NCI-H2227 treated with DMSO at 0.1 percent for 48 hours (cell line): ENCODE measurements around the gene IQSEC2.
A peak's percentile ranks its signal among the peaks of the same experiment; 100 is the strongest.

ENCODE experiments used
- DNase-seq: peaks from one replicate; lab custom pipeline; 2025; lab: John Stamatoyannopoulos, UW

The IQSEC2 gene

DNA sequence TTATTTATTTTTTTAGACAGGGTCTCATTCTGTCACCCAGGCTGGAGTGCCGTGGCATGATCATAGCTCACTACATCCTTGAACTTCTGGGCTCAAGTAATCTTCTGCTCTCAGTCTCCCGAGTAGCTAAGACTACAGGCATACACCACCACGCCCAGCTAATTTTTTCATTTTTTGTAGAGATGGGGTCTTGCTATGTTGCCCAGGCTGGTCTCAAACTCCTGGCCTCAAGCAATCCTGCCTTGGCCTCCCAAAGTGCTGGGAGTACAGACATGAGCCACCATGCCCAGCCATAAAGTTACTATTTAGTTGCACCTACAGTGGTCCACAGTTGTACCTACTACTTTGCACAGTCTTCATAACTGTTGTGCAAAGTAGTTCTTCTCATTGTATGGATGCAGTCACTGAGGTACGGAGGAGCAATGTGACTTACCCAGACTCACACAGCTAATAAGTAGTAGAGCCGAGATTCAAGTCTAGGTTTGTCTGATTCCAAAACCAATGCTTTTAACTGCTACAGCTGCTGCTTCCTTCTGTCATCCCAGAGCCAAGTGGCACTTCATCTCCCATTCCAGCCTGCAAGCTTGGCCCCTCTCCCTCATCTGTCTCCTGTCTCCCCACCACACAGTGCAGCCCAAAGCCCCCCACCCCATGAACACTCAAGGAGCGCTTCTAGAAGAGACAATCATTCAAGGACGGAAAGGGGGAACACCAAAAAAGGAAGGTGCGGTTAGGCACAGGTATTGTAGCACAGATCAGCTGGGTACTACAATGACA, 24.0 kb upstream of the IQSEC2 start:
- DNase-seq, result no peak

DNA sequence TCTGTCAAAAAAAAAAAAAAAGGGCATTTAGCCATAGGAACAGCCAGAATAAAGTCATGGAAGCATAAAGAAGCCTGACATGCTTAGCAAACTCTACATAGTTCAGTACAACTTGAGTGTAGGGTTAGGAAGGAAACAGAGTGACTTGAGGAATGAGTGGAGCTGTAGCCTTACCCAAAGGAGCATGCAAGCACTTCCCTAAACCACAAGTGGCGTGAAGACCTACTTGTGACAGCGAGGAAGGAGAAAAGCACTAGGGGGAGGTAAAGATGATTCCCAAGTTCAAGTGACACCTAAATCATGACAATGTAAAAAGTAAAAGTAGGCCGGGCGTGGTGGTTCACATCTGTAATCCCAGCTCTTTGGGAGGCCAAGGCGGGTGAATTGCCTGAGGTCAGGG, 21.8 kb upstream of the IQSEC2 start:
- DNase-seq, result no peak

DNA sequence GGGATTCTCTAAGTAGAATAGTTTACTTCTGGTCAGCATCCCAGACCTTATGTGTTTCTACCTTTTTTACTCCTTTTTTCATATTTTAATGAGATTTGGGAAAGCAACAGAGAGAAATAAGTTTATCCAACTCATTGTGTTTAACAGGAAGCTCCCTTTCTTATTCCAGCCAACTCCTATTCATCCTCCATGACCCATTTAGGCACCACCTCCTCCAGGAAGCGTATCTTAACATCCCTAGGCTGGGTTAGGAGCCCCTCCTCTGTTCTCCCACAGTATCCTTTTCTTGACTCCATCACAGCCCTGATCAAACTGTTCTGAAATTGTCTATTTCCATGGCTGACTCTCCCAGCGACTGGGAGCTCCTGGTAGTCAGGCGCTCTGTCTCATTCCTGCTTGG, 18.8 kb upstream of the IQSEC2 start:
- DNase-seq, result no peak

DNA sequence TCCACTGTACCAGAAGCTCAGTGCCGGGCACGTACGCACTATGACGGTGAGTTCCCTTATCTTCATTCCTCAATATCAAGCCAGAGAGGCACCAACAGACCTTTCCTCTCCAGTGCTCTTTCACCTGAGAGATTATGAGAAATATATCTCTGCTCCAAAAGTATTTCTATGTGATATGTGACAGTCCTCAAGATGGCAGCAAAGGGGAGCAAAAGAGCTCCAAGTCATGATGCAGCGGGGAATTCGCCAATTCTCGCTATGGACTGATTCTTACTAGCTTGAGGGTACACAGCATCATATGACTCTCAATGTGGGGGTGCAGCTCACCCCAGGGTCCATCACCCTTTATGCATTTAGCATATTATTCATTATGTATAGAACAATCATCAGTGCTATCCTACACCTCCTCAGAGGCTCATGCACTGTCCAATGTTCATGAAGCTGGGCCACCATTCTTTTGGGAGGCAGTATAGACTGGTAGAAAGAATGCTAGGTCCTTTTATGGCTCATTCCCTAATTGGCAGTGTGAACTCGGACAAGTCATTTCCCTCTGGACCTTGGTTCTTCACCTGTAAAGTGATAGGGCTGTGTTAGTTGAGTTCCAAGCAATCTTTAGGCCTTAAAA, 12.8 kb upstream of the IQSEC2 start:
- no peak for DNase-seq

DNA sequence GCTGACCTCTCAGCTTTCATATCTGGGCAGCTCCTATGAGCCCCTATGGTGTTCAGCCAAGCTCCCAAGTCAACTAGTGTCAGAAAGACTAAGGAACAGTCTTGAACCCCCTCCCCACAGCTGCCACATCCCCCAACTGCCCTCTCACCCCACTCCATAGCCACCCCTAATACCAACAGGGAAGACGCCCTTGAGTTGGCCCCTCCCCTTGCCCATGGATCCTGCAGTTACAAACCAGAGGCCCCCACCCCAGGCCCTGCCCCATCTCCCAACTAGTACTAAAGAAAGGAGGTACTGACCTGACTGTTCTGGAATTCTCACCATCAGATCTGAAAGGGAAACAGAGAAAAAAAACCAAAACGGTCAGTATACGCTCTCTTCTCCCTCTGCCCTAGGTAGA, 10.2 kb upstream of the IQSEC2 start:
- no peak for DNase-seq

DNA sequence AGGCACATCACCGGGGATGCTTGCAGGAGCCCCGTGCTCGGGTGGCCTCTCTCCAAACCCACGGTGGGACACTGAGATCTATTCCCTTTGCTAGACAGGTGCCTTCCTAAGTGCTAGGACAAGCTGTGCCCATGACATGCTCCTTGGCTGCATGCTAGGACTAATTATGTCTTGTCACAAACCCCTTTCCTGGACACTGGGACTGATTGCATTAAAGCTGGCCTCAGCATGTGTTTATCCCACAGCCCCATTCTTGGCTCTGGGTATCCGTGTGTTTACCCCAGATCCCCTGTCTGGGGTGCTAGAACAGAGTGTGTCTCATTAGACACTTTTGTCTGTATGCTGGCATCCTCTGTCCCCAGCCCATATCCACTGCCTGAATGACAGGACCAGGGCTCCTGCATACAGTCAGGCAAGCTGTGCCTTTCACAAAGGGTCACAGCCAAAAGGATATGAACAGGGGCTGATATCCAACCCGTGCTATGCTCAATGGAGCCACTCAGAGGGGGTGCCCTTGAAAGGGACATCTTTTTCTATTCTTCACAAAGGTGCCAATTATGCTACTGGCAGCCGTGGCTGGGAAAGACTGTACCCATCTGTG, 9.2 kb upstream of the IQSEC2 start:
- DNase-seq, result peak; percentile 37

DNA sequence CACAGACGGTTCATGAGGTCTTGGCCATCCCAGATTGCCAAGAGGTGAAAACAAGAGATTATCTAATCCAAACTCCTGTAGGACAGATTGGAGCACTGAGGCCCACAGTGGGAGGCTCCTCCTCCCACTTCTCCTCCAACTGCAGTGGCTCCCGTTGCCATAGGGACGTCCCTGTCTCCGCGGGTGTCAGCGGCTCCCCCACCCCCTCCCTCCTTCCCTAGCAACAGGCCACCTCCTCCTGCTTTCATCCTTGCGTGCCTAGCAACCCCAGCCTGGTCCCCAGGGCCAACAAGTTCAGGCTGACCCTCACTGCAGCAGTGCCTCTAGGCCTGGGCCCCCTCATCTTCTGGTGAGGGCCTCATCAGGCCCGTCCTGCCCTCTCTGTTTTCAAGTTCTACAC, 6.8 kb upstream of the IQSEC2 start:
- peak; percentile 47 for DNase-seq

DNA sequence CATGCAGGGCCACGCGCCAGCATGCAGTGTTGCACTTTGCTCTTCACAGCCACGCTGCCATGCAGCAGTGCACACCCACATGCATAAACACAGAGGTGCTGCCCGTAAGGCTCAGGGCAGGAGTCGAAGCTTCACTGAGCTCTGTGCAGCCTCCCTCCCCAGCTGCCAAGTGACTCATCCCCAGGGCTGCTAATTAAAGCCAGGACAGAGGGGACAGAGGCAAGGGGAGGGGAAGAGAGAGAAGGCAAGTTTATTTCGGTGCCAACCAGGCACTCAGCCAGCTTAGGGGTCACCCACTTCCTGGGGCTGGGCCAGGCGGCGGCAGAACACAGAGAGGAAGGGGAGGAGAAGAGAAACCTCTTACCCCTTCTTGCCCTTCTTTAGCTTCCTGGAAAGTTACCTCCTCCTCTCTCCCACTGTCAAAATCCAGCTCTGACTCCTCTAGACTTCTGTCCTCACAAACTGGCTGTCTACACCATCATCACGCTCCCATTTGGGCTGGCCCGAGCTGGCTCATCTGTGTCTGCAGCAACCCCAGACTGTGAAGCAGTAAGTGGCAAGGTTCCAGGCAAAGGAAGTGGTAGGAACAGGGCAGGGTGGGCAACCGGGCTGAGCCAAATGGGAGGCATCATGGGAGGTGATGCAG, 6.2 kb upstream of the IQSEC2 start:
- peak; percentile 52 for DNase-seq

DNA sequence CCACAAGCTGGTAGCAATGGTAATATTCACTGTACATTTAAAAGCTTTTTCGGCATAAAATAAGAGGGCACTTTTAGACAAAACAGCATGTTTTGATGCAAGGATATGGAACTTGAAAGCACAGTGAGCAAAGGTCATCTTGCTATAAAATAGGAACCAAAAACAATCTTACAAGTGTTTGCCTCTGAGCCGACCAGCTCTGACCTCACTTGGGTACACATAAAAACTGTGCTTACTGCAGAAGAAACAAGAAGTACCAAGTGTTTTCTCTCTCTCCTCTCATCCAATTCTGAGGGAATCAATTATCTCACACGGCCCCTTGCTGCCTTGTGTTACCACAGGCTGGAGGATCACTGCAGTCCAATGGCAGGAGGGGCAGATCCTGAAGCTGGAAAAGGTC, 4.8 kb upstream of the IQSEC2 start:
- DNase-seq, result peak; percentile 47

DNA sequence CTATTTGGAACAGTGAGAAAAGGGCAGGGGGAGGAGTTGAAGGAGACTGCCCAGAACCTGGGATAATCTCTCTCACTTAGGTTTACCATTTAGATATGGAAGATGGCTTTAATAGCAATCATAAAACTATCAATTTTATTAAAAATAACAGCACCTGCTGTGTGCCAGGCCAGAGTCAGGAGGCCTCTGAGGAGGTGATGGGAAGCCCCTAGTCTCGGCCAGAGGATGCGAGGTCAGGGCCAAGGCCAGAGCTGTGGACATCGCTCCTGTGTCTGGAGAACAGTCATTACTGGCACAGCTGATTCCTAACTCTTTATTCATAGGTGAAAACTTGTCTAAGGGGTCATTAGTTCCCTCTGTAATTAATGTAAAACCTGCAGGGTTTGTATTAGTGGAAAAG, 4.2 kb upstream of the IQSEC2 start:
- no peak for DNase-seq

DNA sequence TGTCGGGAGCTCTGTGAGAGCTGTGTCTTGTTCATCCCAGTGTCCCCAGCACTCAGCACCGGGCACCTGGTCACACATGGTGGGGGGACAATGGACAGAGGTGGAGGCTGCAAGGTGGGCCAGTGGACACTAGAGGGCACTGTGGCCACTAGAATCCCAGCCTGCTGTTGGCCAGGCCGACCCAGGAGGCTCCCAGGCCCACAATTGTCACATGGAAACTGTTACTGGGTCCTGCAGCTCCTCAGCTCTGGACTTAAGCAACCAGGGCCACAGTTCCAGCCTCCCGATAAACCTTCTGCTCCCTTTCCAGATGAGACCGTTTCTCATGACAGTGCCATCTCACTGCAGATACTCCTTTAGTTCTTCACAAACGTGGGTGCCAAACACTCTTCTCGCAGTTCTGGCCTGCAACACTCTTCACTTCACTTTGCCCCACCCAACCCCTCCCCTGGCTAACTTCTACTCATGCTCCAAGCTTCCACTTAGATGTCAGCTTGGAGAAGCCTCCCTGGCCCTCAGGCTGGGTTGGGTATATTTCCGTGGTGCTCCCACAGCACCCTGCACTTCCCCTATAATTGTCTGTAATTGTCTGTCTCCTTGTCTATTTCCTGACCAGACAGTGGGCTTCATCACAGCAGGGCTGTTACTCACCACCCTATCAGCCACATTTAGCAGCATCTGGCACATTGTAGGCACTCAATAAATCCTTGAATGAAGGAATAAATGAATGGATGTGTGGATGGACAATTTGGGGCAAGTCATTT, 3.5 kb upstream of the IQSEC2 start:
- peak; percentile 75 for DNase-seq

DNA sequence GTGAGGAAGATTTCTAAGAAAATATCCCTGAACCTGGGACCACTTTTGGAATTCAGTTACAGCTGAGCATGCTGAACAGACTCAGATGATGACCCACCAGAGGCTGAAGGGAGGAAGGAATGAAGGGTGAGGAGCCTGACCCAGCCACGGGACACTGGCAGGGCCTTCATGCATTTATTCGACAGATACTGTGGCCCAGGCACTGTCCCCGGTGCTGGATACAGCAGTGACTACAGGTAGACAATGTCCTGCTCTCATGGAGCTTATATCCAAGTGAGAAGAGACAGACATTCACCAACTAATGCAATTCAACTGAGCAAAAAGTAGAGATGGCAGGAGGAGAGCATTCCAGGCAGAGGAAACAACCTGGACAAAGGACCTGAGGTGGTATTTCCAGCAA, 2.2 kb upstream of the IQSEC2 start:
- no peak for DNase-seq

DNA sequence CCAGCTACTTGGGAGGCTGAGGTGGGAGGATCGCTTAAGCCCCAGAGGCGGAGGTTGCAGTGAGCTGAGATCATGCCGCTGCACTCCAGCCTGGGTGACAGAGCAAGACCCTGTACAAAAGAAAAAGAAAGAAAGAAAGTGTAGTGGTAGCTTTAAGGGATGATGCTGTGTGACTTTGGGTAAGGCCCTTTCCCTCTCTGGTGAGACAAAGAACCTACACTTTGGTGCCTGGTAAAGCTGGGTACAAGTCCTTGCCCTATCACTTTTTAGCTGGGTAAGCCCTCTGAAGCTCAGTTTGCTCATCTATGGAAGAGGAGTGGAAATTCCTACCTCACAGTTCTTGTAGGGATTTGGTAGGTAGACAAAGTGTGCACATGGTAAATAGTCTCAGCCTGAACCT, 1.7 kb upstream of the IQSEC2 start:
- no peak for DNase-seq

DNA sequence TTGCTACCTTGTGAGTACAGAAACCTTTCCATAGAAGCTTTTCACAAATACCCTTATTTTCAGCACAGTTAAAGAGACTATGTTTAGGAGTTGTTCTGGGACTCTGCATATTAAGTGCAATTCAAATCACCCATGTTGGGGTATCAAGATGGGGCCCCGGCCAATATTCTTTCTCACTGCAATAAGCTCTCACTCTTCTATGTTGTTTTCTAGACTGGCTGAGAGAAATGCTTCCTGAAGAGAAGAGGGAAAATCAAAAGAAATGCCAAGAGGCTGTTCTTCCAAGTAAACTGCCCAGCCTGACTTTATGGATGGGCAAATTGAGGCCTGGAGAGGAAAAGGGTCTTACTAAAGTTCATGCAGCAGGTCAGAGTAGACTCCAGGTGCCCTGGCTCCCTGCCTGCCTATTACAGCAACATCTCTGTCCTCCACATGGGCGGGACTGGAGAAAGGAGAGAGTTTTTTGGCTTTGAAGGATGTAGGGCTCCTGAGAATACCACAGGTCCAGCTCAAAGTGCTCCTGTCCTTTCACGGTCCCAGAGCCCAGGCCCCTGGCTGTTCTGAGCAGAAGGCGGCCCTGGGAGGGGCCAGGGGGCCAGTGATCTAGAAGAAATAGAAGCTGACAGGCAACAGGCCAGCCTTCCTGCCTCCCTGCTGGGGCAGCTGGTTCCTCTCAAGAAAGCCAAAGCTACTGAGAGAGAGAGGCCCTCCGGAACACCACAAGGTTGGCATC, 745 bp upstream of the IQSEC2 start:
- no peak for DNase-seq

DNA sequence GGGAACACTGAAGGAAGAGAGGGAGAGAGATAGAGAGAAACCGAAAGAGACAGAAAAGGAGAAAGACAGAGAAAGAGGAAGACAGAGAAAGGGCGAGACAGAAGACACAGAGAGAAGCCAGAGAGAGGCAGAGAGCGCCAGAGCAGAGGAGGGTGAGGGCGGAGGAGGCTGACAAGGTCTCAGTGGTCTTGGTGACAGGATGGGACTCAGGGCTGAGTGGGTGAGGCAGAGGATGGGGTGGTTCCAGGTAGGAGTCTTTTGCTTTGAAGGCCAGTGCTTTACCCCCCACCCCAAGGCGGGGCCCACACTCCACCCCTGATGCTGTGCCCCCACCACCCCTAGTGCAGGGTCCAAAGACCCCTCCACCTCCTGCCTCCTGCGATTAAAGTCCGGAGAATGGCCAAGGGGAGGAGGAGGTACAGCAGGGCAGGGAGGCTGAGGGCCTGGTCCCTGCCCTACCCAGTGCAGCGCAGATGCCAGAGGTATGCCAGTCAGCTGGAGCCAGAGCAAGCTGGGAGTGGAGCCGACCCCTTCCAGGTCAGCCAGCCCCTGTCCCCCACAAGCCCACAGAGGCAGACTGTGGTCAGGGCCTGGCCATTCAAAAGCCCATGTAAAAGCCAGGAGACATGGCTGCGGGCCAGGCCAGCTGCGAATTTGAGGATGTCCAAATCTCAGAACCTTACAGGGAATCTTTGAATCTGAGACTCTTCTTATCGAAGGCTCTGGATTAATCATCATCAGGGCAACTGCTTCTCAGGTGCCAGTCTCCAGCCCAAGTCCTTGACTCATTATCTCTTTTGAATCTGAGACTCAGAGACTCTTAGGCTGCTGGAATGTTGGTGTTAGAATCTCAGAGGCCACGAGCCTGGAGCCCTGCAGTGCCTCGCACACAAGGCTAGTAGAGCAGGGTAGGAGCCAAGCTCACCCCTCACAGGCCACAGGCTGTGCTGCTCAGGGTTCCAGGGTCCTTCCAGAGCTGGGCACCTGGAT, 758 bp downstream of the IQSEC2 start:
- DNase-seq, result no peak

DNA sequence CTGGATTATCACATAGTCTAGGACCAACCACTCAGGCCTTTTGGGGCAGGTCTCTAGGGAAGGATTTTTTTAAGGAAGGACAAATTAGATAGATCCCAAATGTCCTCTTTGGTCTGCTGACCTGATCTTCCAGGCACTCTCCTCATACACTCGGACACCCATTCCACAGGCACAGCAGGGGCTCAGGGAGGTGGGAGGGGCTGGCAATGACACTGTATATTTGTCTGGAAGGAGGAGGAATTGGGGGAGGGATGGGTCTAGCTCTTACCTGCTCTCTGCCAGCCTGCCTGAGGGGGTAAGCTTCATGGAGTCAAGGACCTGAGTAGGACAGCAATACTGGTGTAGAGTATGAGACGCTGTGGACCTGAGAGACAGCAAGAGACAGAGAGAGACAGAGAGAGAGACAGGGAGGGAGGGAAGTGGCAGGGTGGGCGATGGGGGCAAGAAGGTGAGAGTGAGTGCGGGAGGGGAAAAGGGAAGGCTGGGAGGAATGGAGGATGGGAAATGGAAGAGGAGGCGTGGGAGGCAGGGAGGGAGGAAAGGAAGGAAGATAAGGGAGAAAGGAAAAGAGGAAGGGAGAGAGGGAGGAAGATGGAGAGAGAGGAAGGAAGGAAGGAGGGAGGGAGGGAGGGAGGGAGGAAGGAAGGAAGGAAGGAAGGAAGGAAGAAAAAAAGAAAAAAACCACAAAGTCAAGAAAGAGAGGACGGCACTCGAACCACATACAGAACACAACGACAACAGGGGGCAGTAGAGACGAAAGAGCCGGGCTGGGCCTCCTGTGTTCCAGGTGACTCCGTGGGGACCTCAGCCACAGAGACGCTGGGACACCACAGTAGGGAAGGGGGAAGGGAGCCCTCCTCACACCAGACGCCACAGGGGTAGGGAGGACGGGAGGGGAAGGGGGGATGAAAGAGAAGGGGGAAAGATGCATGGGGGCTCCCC, 1.8 kb downstream of the IQSEC2 start:
- no peak for DNase-seq

DNA sequence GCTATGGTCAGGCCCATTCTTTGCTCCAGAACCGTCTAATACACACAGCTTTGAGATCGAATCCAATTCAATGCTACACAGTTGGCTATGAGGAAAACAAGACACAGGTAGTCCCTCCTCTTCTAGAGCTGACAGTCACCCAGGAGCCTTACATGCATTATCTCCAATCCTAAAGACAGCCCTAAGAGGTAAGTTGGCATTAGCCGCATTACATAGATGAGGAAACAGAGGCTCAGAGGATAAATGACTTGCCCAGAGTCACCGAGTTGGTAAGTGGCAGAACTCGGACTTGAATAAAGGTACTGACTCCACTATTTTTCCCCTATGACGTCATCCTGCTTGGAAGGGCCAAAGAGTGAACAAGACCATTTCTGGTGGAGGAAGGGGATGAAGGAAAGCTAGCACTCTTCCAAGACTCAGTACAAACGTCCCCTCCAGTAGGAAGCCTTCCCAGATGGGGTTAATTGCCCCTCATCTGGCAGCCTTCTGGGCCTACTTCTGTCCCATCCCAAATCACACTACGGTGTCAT, 8.5 kb downstream of the IQSEC2 start:
- DNase-seq, result no peak

DNA sequence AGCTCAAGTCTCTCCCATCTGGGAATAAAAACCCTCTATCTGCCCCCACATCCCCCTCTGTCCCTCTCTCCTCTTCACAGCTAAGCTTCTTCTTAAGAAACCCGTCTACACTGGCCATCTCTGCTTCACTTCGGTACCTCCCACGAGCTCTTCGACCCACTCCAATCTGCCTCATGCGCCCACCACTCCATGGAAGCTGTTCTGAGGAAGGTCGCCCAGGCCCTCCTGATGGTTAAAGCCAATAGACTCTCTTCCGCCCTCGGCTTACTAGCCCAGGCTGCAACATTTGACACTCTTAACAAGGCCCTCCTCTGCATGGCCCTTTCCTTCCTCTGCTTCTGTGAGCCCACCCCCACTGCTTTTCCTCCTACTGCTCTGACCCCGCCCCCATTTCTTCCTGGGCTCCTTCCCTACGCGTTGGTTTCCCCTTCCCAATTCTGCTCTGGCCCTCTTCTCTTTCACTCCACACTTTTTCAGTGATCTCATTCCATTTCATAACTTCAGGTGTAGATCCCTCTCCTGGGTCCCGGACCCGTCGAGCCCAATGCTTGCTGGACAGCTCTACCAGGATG, 11.8 kb downstream of the IQSEC2 start:
- no peak for DNase-seq

DNA sequence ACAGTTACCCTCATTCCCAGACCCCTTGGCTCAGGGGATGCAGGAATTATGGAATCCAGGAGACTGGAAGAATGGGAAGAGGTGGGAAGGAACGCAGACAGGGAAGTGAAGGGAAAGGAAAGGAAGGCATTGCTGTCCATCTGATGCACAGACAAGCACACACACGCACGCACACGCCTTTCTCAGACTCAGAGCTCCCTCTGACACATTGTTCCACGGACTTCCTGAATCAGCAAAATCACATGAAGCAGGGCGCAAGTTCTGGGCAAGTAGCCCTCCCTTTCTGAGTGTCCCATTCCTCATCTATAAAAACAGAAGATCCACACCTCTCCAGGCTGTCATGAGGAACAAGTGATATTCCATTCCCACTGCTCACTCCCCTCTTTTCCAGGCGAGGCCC, 13.2 kb downstream of the IQSEC2 start:
- DNase-seq, result no peak
